Erythroblast (primary cell): ENCODE measurements around the gene IRF6.
A peak's percentile ranks its signal among the peaks of the same experiment; 100 is the strongest.

Experiments
- DNase-seq, 2 experiments: peaks; one replicate each; lab custom pipeline; 2025; lab: John Stamatoyannopoulos, UW
- GATA1 ChIP-seq: IDR thresholded peaks from 2 replicates; pipeline ENCODE4 v1.6.1; 2011; ENCODE audit warnings: low read depth, mild to moderate bottlenecking, control low read depth, low read length, moderate library complexity
- POLR2A ChIP-seq: IDR thresholded peaks from 2 replicates; pipeline ENCODE4 v1.6.1; 2011; ENCODE audit warnings: mild to moderate bottlenecking, low read length

IRF6 gene

GRCh38 chr1:209770636-209771415, 35.1 kb downstream of the IRF6 start:
- peak; percentile 20 to 45 for DNase-seq
- TF ChIP-seq POLR2A, result no peak
- TF ChIP-seq GATA1, result no peak

DNA sequence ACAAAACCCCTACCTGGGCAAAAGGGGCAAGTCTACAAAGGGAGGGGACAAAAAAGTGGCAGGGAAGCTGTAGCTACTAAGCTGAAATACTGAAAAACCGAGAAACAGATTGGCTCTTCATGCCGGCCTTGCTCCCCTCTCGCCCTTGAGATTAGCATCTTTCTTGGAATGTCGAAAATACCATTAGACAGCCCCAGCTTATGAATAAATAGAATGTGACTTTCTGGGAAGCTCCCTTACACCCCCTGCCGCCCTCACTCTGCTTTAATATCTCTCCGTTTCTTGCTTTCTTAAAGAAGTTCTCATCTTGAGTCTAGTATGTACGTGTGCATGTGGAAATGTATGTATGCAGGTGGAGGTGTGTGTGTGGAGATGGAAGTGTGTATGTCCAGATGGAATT, 36.0 kb downstream of the IRF6 start:
- TF ChIP-seq GATA1, result no peak
- no peak for TF ChIP-seq POLR2A
- peak in 1 of 2 experiments; percentile 39 for DNase-seq

DNA sequence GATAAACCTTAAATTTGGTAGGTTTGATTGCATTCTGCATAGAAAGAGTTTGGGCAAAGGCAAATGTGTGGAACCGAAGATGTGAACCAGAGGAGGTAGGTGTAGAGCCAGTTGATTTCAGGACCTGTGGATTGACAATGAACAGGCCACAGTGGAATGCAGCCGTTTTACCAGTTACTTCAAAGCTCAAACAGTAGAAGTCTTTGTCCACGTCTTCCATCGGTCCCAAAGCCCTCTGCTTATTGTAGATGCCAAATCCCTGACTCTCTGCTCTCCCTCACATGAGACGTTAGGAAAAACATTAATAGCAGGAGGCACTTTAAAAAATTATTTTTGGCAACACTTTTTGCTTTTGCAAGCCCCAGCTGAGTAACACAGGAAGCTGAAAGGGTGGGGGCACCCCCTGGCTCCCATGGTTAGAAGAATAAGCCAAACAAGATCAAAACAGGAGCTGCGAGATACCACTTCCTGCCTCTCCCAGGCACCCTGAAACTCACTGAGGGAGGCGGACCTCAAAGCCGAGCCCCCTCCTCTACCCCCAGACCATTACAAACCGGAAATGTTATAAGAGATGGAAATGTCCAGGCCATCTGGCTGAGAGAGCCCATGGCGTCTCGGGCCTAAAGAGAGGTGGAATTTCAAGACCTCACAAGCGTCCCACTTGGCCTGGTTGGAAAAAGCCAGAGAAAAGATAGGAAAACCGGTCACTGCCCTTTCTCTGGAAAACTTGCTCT, 36.6 kb downstream of the IRF6 start:
- DNase-seq, result no peak
- TF ChIP-seq GATA1, result no peak
- no peak for TF ChIP-seq POLR2A

GRCh38 chr1:209768354-209768774, 37.6 kb downstream of the IRF6 start:
- DNase-seq, result no peak

DNA sequence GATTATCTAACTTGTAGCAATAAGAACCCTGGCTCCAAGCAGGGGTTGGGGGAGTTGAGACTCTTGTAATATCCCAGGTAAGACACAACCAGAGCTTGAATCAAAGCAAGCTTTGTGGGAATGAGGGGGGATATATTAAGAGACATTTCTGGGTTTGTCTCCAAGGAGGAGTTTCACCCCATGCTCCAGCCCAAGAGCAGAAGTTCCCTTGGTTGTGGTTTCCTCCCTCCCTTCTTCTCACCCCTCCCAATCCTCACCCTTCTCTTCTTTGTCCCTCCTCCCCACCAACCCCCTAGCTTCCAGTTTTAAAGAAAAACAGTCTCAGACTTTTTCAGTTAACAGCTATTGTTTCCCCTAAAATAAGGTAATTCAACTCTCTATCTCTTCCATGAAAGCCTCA, 38.2 kb downstream of the IRF6 start:
- DNase-seq, result no peak
- no peak for TF ChIP-seq POLR2A
- no peak for TF ChIP-seq GATA1

More at GRCh38 chr1:209768354-209768774, 37.6 kb downstream of the IRF6 start:
- TF ChIP-seq GATA1 (no peak), POLR2A (no peak)

GRCh38 chr1:209767096-209767495, 38.8 kb downstream of the IRF6 start:
- DNase-seq, result no peak
- TF ChIP-seq GATA1 (no peak), POLR2A (no peak)

GRCh38 chr1:209766051-209766450, 39.9 kb downstream of the IRF6 start:
- no peak for DNase-seq
- TF ChIP-seq POLR2A (no peak), GATA1 (no peak)

- TF ChIP-seq POLR2A (no peak), GATA1 (no peak)
- DNase-seq, result no peak
These were observed 44.8 kb downstream of the IRF6 start for GRCh38 chr1:209761011-209761635.

DNA sequence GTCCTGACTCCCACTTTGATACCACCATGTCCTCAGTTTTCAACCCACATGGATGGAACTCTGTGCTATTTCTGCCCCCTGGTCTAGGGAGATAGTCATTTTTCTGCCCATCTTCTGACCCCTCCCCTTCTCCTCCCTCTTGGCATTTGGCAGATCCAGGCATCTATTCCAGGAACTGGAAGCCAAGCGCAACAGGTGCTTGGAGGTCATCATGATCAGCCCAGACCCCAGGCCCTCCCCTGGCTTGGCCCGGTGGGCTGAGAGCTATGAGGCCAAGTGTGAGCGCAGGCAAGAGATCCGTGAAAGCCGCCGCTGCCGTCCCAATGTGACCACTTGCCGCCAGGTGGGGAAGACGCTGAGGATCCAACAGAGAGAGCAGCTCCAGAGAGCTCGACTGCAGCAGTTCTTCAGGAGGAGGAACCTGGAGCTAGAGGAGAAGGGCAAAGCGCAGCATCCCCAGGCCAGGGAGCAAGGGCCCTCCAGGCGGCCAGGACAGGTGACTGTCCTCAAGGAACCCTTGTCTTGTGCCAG, 46.0 kb downstream of the IRF6 start:
- TF ChIP-seq POLR2A (no peak), GATA1 (no peak)
- DNase-seq, result no peak

DNA sequence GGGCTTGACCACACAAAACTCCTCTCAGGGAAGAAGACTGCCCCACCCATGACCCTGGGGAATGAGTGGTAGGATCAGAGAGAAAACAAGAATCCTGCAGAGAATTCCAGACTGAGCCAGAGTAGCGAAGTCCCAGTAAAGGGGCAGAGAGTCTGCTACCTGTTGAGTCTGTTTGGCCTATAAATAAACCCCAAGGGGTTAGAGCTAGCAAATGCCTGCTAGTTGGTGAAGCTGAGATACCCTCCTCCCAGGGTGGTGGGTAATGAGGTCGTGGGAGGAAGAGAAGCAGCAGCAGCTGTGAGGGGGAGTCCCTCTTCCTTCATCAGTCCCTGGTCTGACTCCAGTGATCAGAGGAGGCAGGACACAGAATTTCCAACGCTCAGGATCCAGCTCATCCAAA, 47.5 kb downstream of the IRF6 start:
- no peak for TF ChIP-seq POLR2A
- no peak for TF ChIP-seq GATA1
- no peak for DNase-seq

- TF ChIP-seq POLR2A (no peak), GATA1 (no peak)
- no peak for DNase-seq
These were observed 49.1 kb downstream of the IRF6 start for GRCh38 chr1:209756615-209757445.

DNA sequence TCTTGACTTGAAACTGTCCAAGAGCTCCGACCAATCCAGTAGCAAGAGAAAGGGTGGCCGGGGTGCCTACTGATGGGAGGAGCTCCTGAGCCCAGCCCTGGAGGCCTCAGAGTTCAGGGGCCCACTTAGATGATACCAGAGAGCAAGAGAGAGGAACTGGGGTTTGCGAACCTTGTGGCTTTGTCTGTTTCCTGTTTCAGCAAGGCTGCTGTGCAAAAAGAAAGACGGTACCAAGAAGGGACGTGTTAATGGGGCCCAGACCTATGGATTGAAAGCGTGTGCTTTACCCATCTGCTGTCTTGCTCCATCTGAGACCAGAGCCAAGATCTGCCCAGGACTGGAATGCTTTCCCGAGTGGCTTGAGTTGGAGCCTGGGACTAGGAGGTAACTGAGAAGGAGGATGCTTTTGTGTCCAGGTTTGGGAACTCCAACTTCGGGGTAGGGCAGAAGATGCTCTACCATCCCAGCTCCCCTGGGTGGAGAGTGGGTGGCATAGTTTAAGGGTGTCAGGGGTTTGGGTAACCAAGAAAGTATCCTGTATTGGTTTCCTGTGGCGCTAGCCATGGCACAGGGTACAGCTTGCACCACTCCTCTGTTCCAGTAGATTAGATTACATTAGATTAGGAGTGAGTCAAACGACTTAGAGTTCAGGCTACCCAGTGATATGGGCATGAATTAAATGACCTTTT, 49.9 kb downstream of the IRF6 start, which contains the start of gene TRAF3IP3:
TRAF3IP3 (plus strand) TSS at position 128 of the 689 bp plus-strand sequence. CDS start 3,987 bp downstream, outside the sequence.
- TF ChIP-seq GATA1, result no peak

More for the DNA sequence above, 49.9 kb downstream of the IRF6 start, which contains the start of gene TRAF3IP3:
- DNase-seq, result peak; percentile 41 to 50
